ENCODE measurements around the gene NEGR1. TPM values are rescaled to one million over a fixed set of nuclear protein-coding genes. Genes with fewer than 3 reads are reported as not detected.

The NEGR1 gene
- total RNA-seq, 1 experiment from 2014 or later = 0.44 TPM

- no peak overlapping the region for H2AFZ ChIP-seq
- H3K4me1 ChIP-seq (replicated peaks; ENCODE audit: insufficient read depth) = no peaks in the 10 kb centered on the region
- no peaks in the 10 kb centered on the region for H3K9me2 ChIP-seq (ENCODE audit: insufficient read depth)
- no peak for TF ChIP-seq CTCF (conservative IDR thresholded peaks at IDR 0.05)
- TF ChIP-seq EZH2 (IDR thresholded peaks at IDR 0.05; ENCODE audit: low read depth) = no peak
- H3K27ac ChIP-seq = no peak overlapping the region
- CTCF ChIA-PET = no interaction called here
- H4K20me1 ChIP-seq (ENCODE audit: insufficient read depth) = no peaks in the 10 kb centered on the region
- H3K36me3 ChIP-seq (ENCODE audit: low read depth) = no peaks in the 10 kb centered on the region
- no peaks in the 10 kb centered on the region for H3K27me3 ChIP-seq (ENCODE audit: insufficient read depth, low read depth)
- H3F3A ChIP-seq (ENCODE audit: insufficient read depth, low read depth) = no peaks in the 10 kb centered on the region
- no TSS peak for BruUV-seq (replicated peaks)
- intact Hi-C loops (cut with micrococcal nuclease; ENCODE audit: unreplicated experiment) = no loop called here
- H3K79me2 ChIP-seq (ENCODE audit: low read depth) = no peaks in the 10 kb centered on the region
- H3K4me2 ChIP-seq = no peak overlapping the region
- H3K4me3 ChIP-seq = no peak overlapping the region
- POLR2A ChIA-PET (ENCODE audit: unreplicated experiment) = no interaction called here
- DNase-seq = no peak
- H3K9me3 ChIP-seq (ENCODE audit: insufficient read depth, low read depth) = no peaks in the 10 kb centered on the region
Measured at GRCh38 chr1:71755441-71755840, 526.9 kb downstream of the NEGR1 start.

GRCh38 chr1:71753746-71754145 is 528.6 kb downstream of the NEGR1 start:
- POLR2A ChIA-PET (ENCODE audit: unreplicated experiment) = no interaction called here
- no peak overlapping the region for H3K4me3 ChIP-seq

GRCh38 chr1:71745326-71745725 is 537.0 kb downstream of the NEGR1 start:
- DNase-seq = no peak
- intact Hi-C loops (cut with micrococcal nuclease; ENCODE audit: unreplicated experiment) = no loop called here

More at GRCh38 chr1:71753746-71754145, 528.6 kb downstream of the NEGR1 start:
- H3K79me2 ChIP-seq (ENCODE audit: low read depth) = no peaks in the 10 kb centered on the region
- H3K4me2 ChIP-seq = no peak overlapping the region
- no peaks in the 10 kb centered on the region for H4K20me1 ChIP-seq (ENCODE audit: insufficient read depth)
- no peaks in the 10 kb centered on the region for H3K4me1 ChIP-seq (replicated peaks; ENCODE audit: insufficient read depth)
- no peaks in the 10 kb centered on the region for H3K9me3 ChIP-seq (ENCODE audit: insufficient read depth, low read depth)
- no peak for DNase-seq
- no peaks in the 10 kb centered on the region for H3K36me3 ChIP-seq (ENCODE audit: low read depth)
- H3F3A ChIP-seq (ENCODE audit: insufficient read depth, low read depth) = no peaks in the 10 kb centered on the region
- H3K27ac ChIP-seq = no peak overlapping the region
- H3K27me3 ChIP-seq (ENCODE audit: insufficient read depth, low read depth) = no peaks in the 10 kb centered on the region
- H3K9me2 ChIP-seq (ENCODE audit: insufficient read depth) = no peaks in the 10 kb centered on the region
- BruUV-seq (replicated peaks) = no TSS peak
- intact Hi-C loops (cut with micrococcal nuclease; ENCODE audit: unreplicated experiment) = no loop called here
- CTCF ChIA-PET = no interaction called here
- TF ChIP-seq CTCF (conservative IDR thresholded peaks at IDR 0.05) (no peak), EZH2 (IDR thresholded peaks at IDR 0.05; ENCODE audit: low read depth) (no peak)
- no peak overlapping the region for H2AFZ ChIP-seq

More at GRCh38 chr1:71745326-71745725, 537.0 kb downstream of the NEGR1 start:
- no peaks in the 10 kb centered on the region for H4K20me1 ChIP-seq (ENCODE audit: insufficient read depth)
- ChIA-PET POLR2A (ENCODE audit: unreplicated experiment) (no interaction called here), CTCF (no interaction called here)
- H3F3A ChIP-seq (ENCODE audit: insufficient read depth, low read depth) = no peaks in the 10 kb centered on the region
- no peaks in the 10 kb centered on the region for H3K4me1 ChIP-seq (replicated peaks; ENCODE audit: insufficient read depth)
- no peak overlapping the region for H3K27ac ChIP-seq
- no peaks in the 10 kb centered on the region for H3K79me2 ChIP-seq (ENCODE audit: low read depth)
- BruUV-seq (replicated peaks) = no TSS peak
- no peak overlapping the region for H2AFZ ChIP-seq
- no peak overlapping the region for H3K4me2 ChIP-seq
- no peaks in the 10 kb centered on the region for H3K36me3 ChIP-seq (ENCODE audit: low read depth)
- H3K9me2 ChIP-seq (ENCODE audit: insufficient read depth) = no peaks in the 10 kb centered on the region
- no peaks in the 10 kb centered on the region for H3K9me3 ChIP-seq (ENCODE audit: insufficient read depth, low read depth)
- TF ChIP-seq CTCF (conservative IDR thresholded peaks at IDR 0.05) = no peak
- TF ChIP-seq EZH2 (IDR thresholded peaks at IDR 0.05; ENCODE audit: low read depth) = no peak
- H3K4me3 ChIP-seq = no peak overlapping the region
- no peaks in the 10 kb centered on the region for H3K27me3 ChIP-seq (ENCODE audit: insufficient read depth, low read depth)

Measured in PC-9 (cell line).